GM18909 (cell line): ENCODE data around the gene MPP2.
"Not testable (repeated sequence)": the region's sequence is repeated elsewhere in the genome, so short reads cannot be mapped to it uniquely, and the experiment has no call there.

Source experiments
- ATAC-seq: cut with Tn5 transposase; IDR thresholded peaks from one replicate; pipeline ENCODE4 v1.9.1; 2021; ENCODE audit warnings: mild to moderate bottlenecking; ENCODE audit not compliant: unreplicated experiment, poor library complexity

The MPP2 gene

DNA sequence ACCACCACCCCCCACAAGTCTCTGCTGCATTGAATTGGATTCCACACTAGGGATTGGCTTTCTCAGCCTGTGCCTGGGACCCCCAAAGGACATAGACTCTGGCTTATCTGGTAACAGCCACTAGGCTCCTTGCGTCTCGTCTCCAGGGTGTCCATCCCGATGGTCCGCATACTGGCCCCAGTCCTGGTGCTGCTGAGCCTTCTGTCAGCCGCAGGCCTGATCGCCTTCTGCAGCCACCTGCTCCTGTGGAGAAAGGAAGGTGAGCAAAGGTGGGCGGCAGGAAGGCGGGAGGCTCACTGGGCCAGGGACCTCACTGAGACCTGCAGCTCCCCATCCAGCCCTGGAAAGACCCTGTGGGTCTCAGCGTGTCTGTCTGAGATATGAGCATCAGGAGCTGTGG is 52.3 kb downstream of the MPP2 start:
- ATAC-seq, result no peak

- no peak for ATAC-seq
Measured at GRCh38 chr17:43854498-43854897, 52.8 kb downstream of the MPP2 start.

GRCh38 chr17:43853546-43853945 is 53.8 kb downstream of the MPP2 start:
- ATAC-seq, result no peak

- ATAC-seq, result no peak
Measured at GRCh38 chr17:43852571-43852970, 54.8 kb downstream of the MPP2 start.

- ATAC-seq, result no peak
Measured at GRCh38 chr17:43849116-43849515, 58.2 kb downstream of the MPP2 start.

DNA sequence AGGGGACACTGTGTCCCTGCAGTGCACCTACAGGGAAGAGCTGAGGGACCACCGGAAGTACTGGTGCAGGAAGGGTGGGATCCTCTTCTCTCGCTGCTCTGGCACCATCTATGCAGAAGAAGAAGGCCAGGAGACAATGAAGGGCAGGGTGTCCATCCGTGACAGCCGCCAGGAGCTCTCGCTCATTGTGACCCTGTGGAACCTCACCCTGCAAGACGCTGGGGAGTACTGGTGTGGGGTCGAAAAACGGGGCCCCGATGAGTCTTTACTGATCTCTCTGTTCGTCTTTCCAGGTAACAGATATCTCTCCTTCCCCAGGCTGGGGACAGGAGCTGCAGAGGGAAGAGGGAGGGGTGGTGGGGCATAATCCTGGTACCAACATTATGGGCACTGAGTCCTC is 58.7 kb downstream of the MPP2 start:
- no peak for ATAC-seq

- ATAC-seq, result no peak
Measured at GRCh38 chr17:43846963-43847371, 60.4 kb downstream of the MPP2 start, which contains the start of gene CD300LG. Gene CD300LG, plus strand, starts transcription at chr17:43847176. Its CDS starts 41 bp downstream, at chr17:43847217.

DNA sequence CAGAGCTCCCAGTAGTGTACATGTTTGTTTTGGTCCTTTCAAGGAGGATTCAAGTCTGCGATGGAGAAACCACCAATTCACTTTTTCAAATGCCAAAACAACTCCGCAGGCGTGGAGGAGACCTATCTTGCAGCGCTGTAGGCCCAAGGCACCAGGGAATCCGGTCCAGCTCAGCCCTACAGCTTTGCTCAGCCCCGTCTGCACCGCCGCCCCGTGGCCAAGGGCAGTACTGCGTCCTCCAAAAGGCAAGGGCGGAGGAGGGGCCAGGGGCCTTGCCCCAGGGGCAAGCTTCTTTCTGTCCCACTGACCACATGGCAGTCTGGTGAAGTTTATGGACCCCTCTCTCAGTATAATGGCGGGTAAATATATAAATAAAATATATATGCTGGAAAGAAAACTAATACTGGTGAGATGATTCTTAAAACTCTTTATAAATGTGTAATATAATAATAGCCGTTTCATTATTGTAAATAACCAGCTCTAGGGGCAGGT is 61.1 kb downstream of the MPP2 start:
- ATAC-seq, result no peak

DNA sequence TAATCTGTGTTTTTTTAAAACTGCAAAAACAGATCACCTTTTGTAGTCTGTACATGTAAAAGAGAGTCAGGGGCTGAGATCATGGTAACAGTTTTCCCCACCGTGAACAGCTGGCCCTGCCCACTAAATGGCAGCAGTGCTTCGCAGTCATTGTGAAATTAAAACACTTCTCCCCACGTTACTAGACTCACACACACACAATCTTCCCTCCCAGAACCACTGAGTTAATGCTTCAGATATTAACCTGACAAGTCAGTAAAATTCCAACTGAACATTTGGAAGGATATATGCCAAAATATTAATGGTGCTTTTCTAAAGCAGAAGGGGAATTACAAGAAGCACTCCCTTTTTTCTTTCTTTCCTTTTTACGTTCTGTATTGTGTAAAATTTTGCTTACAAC is 61.6 kb downstream of the MPP2 start:
- no peak for ATAC-seq

DNA sequence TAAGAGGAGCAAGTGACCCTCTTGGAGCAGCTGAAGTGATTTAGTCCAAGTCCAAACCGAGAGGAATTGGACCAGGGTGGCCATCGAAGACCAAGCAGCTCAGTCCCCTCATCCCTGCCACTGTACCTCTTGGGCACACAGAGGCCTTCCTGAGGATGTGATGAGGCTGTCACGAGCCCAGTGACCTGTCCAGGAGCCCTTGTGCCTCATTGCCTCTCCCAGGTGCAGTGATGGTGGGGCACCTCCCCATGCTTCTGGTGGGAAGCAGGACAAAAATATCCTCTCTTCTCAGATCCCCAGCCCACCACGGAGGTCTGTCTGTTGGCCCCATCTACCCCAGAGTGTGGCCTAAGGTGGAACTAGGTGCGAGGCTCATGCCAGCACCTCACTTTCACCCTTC is 63.1 kb downstream of the MPP2 start:
- no peak for ATAC-seq

DNA sequence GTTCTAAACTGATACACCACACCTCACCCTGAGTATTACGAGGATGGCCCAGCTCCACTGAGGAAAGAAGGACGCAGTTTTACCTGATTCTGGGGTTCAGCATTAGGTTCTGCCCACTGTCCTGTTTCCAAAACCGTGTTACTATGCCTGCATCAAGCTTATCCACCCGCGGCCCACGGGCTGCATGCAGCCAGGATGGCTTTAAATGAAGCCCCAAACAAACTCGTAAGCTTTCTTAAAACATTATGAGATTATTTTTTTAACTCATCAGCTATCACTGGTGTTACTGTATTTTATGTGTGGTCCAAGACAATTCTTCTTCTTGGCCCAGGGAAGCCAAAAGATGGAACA is 64.4 kb downstream of the MPP2 start:
- no peak for ATAC-seq

DNA sequence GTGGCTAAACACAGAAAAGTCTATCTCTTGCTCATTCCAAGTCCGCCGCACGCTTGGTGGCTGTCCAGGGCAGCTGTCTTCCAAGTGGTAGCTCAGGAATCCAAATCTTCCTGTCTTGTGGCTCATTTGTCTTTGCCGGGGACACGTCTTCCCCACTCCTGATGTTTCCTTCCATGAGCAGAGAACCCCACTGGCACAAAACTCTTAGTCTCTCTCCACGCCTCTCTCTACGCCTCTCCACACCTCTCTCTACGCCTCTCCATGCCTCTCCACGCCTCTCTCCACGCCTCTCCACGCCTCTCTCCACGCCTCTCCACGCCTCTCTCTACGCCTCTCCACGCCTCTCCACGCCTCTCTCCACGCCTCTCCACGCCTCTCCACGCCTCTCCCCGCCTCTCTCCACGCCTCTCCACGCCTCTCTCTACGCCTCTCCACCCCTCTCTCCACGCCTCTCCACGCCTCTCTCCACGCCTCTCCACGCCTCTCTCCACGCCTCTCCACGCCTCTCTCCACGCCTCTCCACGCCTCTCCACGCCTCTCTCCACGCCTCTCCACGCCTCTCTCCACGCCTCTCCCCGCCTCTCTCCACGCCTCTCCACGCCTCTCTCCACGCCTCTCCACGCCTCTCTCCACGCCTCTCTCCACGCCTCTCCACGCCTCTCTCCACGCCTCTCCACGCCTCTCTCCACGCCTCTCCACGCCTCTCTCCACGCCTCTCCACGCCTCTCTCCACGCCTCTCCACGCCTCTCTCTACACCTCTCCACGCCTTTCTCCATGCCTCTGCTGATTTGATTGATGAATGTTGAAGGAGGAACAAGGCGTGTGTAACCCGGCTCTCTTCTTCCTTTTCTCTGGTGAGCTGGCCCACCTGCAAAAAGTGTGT is 65.0 kb downstream of the MPP2 start:
- not testable (repeated sequence) for ATAC-seq

GRCh38 chr17:43841282-43841681 is 66.1 kb downstream of the MPP2 start:
- no peak for ATAC-seq

DNA sequence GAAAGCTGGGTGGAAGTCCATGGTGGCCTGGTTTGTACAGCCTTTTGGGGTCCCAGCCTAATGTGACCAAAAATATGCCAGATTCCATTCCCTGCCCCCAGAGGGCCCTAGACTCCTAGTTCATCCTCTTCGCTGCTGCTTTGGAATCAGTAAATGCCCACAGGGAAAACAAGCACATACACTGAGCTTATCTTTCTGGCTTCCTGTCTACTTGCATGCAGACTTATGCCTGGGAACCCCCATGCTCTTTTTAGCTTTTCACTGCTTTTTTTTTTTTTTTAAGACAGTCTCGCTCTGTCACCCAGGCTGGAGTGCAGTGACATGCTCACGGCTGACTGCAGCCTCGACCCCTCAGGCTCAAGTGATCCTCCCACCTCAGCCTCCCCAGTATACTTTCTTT is 66.5 kb downstream of the MPP2 start:
- ATAC-seq, result no peak

DNA sequence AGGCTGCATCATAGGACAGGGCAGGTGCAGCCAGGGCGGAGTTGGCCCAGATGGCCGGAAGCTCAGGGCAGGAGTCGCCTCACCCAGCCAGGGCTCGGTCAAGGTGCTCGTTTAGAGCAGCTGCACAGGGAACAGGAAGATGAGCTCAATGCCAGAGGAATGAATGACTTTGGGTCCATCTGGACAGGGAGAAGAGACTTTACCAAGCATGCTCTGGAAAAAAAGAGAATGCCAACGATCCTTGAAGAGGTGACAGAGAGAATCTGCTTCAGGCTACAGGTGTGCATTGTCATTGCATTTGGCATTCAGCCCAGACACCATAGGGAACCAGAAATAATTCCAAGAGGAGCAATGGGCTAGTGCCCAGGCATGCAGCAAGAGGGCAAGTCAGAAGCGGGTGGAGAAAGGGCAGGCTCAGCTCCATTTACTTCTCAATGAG is 67.6 kb downstream of the MPP2 start:
- no peak for ATAC-seq

DNA sequence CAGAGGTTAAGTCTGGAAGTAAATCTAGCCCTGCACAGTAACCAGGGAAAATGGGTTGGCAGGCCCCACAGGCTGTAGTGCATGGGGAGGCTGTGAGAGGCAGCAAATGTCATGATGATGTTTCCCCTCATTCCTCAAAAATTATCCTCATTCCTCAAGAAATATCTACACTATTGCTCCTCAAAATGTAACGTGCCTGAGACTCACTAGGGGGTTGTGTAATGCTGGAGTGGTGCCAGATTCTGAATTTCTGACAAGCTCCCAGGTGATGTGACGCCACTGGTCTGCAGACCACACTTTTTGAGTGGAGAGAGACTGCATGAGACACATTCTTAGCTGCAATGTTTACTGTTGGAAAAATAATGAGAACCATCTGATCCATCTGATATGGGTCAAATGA is 73.2 kb downstream of the MPP2 start:
- no peak for ATAC-seq

DNA sequence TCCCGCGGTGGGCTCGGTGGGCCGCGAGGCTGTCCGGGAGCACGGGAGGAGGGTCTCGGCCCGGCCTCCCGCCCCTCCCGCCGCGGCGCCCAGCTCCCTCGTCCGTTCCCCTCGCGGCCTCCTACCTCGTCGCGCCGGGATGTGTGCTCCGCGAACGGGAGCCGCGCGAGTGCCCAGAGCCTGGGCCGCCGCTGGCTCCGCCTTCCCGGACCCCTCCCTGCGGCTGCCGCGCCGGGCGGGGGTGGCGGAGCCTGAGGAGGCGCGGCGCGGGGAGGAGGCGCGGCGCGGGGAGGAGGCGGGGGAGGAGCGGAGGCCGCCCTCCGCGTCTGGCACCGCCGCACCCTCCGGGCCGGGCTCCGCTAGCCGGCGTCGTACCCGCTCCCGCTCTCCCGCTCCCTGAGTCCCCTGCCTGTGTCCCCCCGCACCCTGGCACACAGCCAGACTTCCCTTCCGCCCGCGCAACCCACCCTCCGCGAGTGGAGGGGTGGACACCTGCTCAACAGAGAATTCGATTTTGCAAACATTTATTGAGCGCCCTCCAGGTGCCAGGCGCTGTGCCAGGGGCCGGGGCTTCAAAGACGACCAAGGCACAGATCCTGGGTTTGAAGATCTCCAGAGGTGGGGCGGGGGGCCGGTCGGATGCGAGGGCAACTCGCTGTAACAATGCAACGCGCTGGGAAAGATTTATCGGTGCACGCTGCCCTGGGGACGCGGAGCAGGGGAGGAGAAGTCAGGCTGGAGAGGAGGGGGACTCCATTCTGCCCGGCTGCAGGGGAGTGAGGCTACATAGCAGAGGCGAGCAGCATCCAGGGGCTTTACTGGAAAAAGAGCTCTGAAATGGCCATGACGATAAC is 74.1 kb downstream of the MPP2 start, which contains the start of gene MPP3:
MPP3 (minus strand) TSS at position 171 of the 854 bp plus-strand sequence. CDS start 1,240 bp downstream, outside the sequence.
- ATAC-seq, result no peak

DNA sequence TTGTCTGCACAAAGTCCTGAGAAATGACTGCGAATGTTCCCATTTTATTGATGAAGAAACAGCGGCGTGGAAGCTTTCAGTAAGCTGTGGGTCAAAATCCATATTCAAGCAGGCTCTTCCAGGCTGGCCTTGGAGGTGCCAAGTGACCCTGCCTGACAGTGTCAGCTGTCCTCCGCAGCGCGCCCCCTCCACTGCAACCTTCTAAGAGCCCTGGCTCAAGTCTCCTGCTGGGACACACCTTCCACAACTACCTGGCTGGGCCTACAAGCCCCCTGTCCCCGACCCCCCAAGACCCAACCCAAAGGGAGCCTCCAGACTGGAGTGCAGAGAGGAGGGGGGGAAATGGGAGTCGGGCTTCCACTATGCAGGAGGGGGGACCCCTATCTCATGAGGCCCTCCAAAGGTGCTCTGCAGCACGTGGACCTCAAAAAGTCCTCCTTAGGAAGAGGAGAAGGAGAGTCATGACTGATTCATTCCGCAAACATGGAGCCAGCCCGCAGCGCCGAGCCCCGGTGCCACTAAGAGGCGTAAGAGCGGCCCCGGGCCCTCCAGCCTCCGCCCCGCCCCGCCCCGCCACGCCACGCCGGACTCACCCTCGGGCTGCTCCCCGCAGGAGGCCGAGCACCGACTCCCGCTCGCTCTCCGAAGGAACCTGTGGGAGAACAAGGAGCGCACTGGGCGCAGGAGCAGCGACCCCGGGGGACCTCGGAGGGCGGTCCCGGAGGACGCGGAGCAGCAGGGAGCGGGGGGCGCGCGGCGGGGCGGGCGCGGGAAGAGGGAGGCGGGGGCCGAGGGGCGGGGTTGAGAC is 75.0 kb downstream of the MPP2 start:
- no peak for ATAC-seq

- ATAC-seq, result no peak
Measured at GRCh38 chr17:43831633-43832032, 75.7 kb downstream of the MPP2 start.

GRCh38 chr17:43830510-43831140 is 76.7 kb downstream of the MPP2 start:
- ATAC-seq, result no peak
